Osteoblast (primary cell): ENCODE measurements around the gene TEKT2. TPM values are rescaled to one million over a fixed set of nuclear protein-coding genes. Genes with fewer than 3 reads are reported as not detected.

ENCODE experiments used
- DNase-seq: peaks from one replicate; pipeline ENCODE4 v3.0.0; 2011; ENCODE audit warnings: low spot score, mixed read lengths; ENCODE audit not compliant: insufficient read length; ENCODE audit errors: missing footprints
- H2AFZ ChIP-seq: 2 replicates; pipeline ENCODE4 v1.6.0; 2011; ENCODE audit warnings: mild to moderate bottlenecking, low read length
- H3K27ac ChIP-seq: 2 replicates; pipeline ENCODE4 v1.5.1; 2011; ENCODE audit warnings: mild to moderate bottlenecking, low read depth, low read length, moderate library complexity
- H3K27me3 ChIP-seq: 2 replicates; pipeline ENCODE4 v1.6.0; 2012; ENCODE audit warnings: mild to moderate bottlenecking, control low read depth, inconsistent platforms, low read length, moderate library complexity; ENCODE audit not compliant: insufficient read depth
- H3K36me3 ChIP-seq: 2 replicates; pipeline ENCODE4 v1.5.1; 2011; ENCODE audit warnings: mild to moderate bottlenecking, low read length, control low read depth, moderate library complexity; ENCODE audit not compliant: insufficient read depth
- H3K4me1 ChIP-seq: 2 replicates; pipeline ENCODE4 v1.5.1; 2011; ENCODE audit warnings: mild to moderate bottlenecking, low read length, control low read depth, moderate library complexity; ENCODE audit not compliant: insufficient read depth
- H3K4me2 ChIP-seq: 2 replicates; pipeline ENCODE4 v1.6.0; 2011; ENCODE audit warnings: mild to moderate bottlenecking, low read length; ENCODE audit not compliant: insufficient read depth
- H3K4me3 ChIP-seq: fragments of 200-600 bp; sonication (generic); 3 replicates; pipeline ENCODE4 v1.5.1; 2012; ENCODE audit warnings: mild to moderate bottlenecking, low read length, inconsistent platforms; ENCODE audit not compliant: insufficient read depth
- H3K79me2 ChIP-seq: 2 replicates; pipeline ENCODE4 v1.6.0; 2012; ENCODE audit warnings: mild to moderate bottlenecking, low read length, control low read depth, inconsistent platforms; ENCODE audit not compliant: insufficient read depth
- H3K9me3 ChIP-seq: 2 replicates; pipeline ENCODE4 v1.5.1; 2011; ENCODE audit warnings: low read depth, low read length, control low read depth
- H4K20me1 ChIP-seq: 2 replicates; pipeline ENCODE4 v1.6.0; 2012; ENCODE audit warnings: mild to moderate bottlenecking, low read length, control low read depth; ENCODE audit not compliant: insufficient read depth
- CTCF ChIP-seq: IDR thresholded peaks from 2 replicates; pipeline ENCODE4 v1.5.1; 2011; ENCODE audit warnings: mild to moderate bottlenecking, low read depth, low read length, moderate library complexity; ENCODE audit errors: extremely low read depth
- total RNA-seq: library from RNA; depleted of rRNA; stranded (reverse); fragments of >200 nt; gene quantifications from 2 replicates; pipeline ENCODE4 v1.2.3, GENCODE V29; 2012

Gene TEKT2, protein sequence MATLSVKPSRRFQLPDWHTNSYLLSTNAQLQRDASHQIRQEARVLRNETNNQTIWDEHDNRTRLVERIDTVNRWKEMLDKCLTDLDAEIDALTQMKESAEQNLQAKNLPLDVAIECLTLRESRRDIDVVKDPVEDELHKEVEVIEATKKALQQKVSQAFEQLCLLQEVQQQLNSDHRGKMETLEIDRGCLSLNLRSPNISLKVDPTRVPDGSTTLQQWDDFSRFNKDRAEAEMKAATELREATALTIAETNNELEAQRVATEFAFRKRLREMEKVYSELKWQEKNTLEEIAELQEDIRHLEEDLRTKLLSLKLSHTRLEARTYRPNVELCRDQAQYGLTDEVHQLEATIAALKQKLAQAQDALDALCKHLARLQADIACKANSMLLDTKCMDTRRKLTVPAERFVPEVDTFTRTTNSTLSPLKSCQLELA
- total RNA-seq = 0.29 TPM in 1 of 2 replicates, not detected in the other

DNA sequence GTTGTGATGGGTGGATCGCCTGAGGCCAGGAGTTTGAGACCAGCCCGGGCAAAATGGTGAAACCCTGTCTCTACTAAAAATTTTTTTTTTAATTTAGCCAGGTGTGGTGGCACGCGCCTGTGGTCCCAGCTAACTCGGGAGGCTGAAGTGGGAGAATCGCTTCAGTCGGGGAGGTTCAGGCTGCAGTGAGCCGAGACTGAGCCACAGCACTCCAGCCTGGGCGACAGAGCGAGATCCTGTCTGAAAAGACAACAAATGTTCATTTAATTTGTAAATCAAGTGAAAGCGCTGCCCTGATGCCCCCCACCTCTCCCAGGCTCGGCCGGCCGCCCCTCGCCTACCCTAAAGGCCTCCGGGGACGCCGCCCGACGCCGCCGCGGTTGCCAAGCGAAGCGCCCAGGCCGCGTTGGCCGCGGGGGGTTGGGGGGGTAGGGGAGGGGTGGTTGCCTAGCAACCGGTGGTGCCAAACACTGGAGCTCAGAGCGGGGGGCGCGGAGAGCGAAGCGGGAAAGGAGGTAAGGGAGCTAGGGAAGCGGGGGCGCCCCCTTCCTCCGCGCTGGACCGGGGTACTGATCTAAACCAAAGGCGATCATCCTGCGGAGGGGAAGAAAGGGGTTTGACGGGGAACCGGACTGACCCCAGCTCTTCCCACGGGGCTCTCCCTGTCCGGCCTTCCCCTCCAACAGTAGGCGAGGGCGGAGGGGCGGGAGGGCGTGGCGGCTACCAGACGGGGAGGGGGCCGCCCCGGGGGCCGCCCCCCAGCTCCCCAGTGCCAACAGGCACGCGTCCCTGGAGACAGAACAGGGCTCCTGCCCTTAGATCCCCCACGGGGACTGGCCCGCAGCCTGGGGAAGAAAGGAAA, at the start of gene TEKT2:
TEKT2 (plus strand) TSS at position 460 of the 862 bp plus-strand sequence. CDS start 828 bp downstream, outside the sequence.
- H3K4me3 ChIP-seq = peak within 1 kb of the TSS; percentile 72
- peak; percentile 88 for DNase-seq

DNA sequence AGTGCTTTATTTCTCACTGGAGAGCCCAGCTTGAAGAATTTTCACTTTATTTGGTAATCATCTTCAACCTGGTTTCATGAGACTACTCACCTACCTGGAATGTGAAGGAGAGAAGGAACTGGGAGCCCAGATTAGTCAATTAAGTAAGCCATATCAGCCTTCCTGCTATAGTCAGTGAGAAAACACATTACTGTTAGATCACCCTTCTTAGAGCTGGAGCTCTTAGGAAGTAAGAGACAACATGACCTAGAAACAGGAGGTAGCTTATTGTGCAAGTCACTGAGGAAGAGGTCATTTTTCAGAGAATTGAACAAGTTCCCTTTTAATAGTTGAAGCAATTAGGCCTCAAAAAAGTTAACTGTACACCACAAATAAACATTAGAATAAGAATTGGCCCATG, 49.2 kb upstream of the TEKT2 start:
- no peaks in the 10 kb centered on the region for H3K79me2 ChIP-seq
- no peak overlapping the region for H3K4me3 ChIP-seq
- H3K4me1 ChIP-seq = no peaks in the 10 kb centered on the region
- no peak for TF ChIP-seq CTCF
- no peak overlapping the region for H3K27ac ChIP-seq
- H3K9me3 ChIP-seq = no peaks in the 10 kb centered on the region
- no peak overlapping the region for H2AFZ ChIP-seq
- no peak overlapping the region for H3K4me2 ChIP-seq
- no peaks in the 10 kb centered on the region for H3K27me3 ChIP-seq
- no peaks in the 10 kb centered on the region for H4K20me1 ChIP-seq
- DNase-seq = peak; percentile 48
- peaks cover 7% of the 10 kb centered on the region for H3K36me3 ChIP-seq

More for the DNA sequence above, at the start of gene TEKT2:
- H4K20me1 ChIP-seq = no peaks in the 10 kb centered on the region
- no peak for TF ChIP-seq CTCF
- peak within 1 kb of the TSS; percentile 94 for H3K4me2 ChIP-seq
- no peak within 1 kb of the TSS for H3K27ac ChIP-seq
- H3K36me3 ChIP-seq = no peaks in the 10 kb centered on the region
- peaks cover 5% of the 10 kb centered on the region for H3K4me1 ChIP-seq
- H3K9me3 ChIP-seq = no peaks in the 10 kb centered on the region
- no peaks in the 10 kb centered on the region for H3K27me3 ChIP-seq
- H3K79me2 ChIP-seq = peaks cover 1% of the 10 kb centered on the region
- peak within 1 kb of the TSS; percentile 81 for H2AFZ ChIP-seq

DNA sequence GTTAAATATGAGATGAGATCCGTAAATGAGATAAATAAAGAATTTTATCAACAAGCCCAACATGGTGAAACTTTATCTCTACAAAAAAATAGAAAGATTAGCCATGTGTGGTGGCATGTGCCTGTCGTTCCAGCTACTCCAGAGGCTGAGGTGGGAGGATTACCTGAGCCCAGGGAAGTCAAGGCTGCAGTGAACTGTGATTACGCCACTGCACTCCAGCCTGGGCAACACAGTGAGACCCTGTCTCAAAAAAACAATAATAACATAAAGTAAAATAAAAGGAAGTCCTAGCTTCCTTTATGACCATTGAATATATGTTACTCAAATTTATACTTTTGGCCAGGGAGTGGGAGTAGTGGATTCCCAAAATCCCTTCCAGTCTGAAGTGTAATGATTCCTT, 48.7 kb upstream of the TEKT2 start:
- Histone ChIP-seq H3K4me2 (no peak overlapping the region), H4K20me1 (no peaks in the 10 kb centered on the region), H3K27me3 (no peaks in the 10 kb centered on the region), H3K36me3 (peaks cover 11% of the 10 kb centered on the region), H2AFZ (no peak overlapping the region), H3K79me2 (no peaks in the 10 kb centered on the region), H3K27ac (no peak overlapping the region), H3K4me3 (no peak overlapping the region), H3K9me3 (no peaks in the 10 kb centered on the region), H3K4me1 (no peaks in the 10 kb centered on the region)
- DNase-seq = no peak
- no peak for TF ChIP-seq CTCF

DNA sequence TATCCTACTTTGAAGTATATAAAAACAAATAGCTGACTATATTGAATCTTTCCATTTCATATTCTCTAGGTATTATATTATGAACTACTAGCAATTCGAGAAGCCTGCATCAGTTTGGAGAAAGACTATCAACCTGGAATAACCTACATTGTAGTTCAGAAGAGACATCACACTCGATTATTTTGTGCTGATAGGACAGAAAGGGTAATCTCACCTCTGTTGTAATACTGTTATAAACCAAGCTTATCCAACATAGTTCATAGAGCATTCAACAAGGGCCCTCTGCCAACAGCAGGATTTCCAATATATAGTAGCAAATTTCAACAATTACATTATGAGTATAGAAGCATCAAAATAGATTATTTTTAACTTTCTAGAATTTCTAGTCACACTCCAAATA, 43.7 kb upstream of the TEKT2 start:
- no peaks in the 10 kb centered on the region for H3K4me1 ChIP-seq

More for the DNA sequence above, 43.7 kb upstream of the TEKT2 start:
- no peak for DNase-seq
- H3K9me3 ChIP-seq = no peaks in the 10 kb centered on the region
- peaks cover 50% of the 10 kb centered on the region for H3K36me3 ChIP-seq
- H3K4me3 ChIP-seq = no peak overlapping the region
- H3K4me2 ChIP-seq = no peak overlapping the region
- H3K27me3 ChIP-seq = no peaks in the 10 kb centered on the region
- no peak overlapping the region for H3K27ac ChIP-seq
- TF ChIP-seq CTCF = no peak
- H4K20me1 ChIP-seq = no peaks in the 10 kb centered on the region
- H3K79me2 ChIP-seq = no peaks in the 10 kb centered on the region
- H2AFZ ChIP-seq = no peak overlapping the region
